Neutrophil (primary cell): ENCODE data around the gene MAP10.
A peak's percentile ranks its signal among the peaks of the same experiment; 100 is the strongest.

Experiments
- H3K27ac ChIP-seq: fragments of 200-600 bp; sonication (generic); 2 replicates; pipeline ENCODE4 v1.5.1; 2016; ENCODE audit warnings: mild to moderate bottlenecking, moderate library complexity
- H3K27me3 ChIP-seq: fragments of 200-600 bp; sonication (generic); 2 replicates; pipeline ENCODE4 v1.6.0; 2016; ENCODE audit warnings: mild to moderate bottlenecking
- H3K36me3 ChIP-seq: fragments of 200-600 bp; sonication (generic); 2 replicates; pipeline ENCODE4 v1.5.1; 2017
- H3K4me1 ChIP-seq, 2 experiments: fragments of 200-600 bp in 1 of 2; sonication (generic) in 1 of 2; 1 replicate in 1 of 2; 2 replicates in 1 of 2; pipeline versions ENCODE4 v1.5.1 to v1.6.1; 2013 to 2016; ENCODE audit warnings: low read depth in 1 of 2, low read length in 1 of 2, mild to moderate bottlenecking in 1 of 2, moderate library complexity in 1 of 2; ENCODE audit not compliant: control insufficient read depth in 1 of 2, insufficient read depth in 1 of 2
- H3K4me3 ChIP-seq, 2 experiments: fragments of 200-600 bp in 1 of 2; sonication (generic) in 1 of 2; 1 replicate in 1 of 2; 2 replicates in 1 of 2; pipeline ENCODE4 v1.5.1; 2013 to 2016; ENCODE audit warnings: low read depth in 1 of 2, low read length in 1 of 2, mild to moderate bottlenecking in 1 of 2, moderate library complexity in 1 of 2
- H3K9me3 ChIP-seq: fragments of 200-600 bp; sonication (generic); 2 replicates; pipeline ENCODE4 v1.5.1; 2016
- CTCF ChIP-seq: fragments of 200-600 bp; sonication (generic); IDR thresholded peaks from 2 replicates; pipeline ENCODE4 v1.5.1; 2016; ENCODE audit warnings: antibody characterized with exemption

The MAP10 gene

GRCh38 chr1:232798920-232799319 is 6.3 kb upstream of the MAP10 start:
- no peak for TF ChIP-seq CTCF
- Histone ChIP-seq H3K27ac (no peak overlapping the region), H3K4me3 (no peak overlapping the region), H3K9me3 (no peaks in the 10 kb centered on the region), H3K27me3 (no peaks in the 10 kb centered on the region), H3K36me3 (no peaks in the 10 kb centered on the region), H3K4me1 (no peaks in the 10 kb centered on the region)

- Histone ChIP-seq H3K36me3 (no peaks in the 10 kb centered on the region), H3K4me3 (peak overlapping the region; percentile 71 to 72), H3K9me3 (no peaks in the 10 kb centered on the region), H3K27ac (peak overlapping the region; percentile 75), H3K27me3 (no peaks in the 10 kb centered on the region), H3K4me1 (peaks cover 6 to 12% of the 10 kb centered on the region in 2 experiments)
- no peak for TF ChIP-seq CTCF
These were observed 932 bp downstream of the MAP10 start for GRCh38 chr1:232806186-232806510.

DNA sequence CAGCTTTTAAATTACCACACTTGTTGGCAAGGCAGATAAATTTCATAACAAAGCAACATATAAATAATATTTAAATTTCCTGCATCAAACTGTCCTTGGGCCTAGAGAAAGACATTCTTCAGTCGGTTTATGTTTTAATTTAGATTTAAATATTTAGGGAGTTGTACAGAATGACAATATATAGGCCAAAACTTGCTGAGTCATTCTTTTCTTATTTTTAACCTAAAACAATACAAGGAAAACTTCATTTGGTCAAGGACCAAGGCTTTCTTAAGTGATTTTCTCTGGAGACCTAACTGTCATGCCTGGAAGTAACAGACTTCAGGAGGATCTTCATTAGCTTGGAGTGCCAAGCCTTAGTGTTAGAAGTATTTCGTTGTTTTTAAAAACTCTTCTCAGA is 5.6 kb downstream of the MAP10 start:
- H3K9me3 ChIP-seq, result no peaks in the 10 kb centered on the region
- no peak overlapping the region for H3K27ac ChIP-seq
- no peak overlapping the region for H3K4me3 ChIP-seq
- H3K36me3 ChIP-seq, result no peaks in the 10 kb centered on the region
- no peaks in the 10 kb centered on the region for H3K27me3 ChIP-seq
- peaks cover 0 to 3% of the 10 kb centered on the region in 2 experiments for H3K4me1 ChIP-seq
- no peak for TF ChIP-seq CTCF

- TF ChIP-seq CTCF, result no peak
- Histone ChIP-seq H3K9me3 (no peaks in the 10 kb centered on the region), H3K27ac (no peak overlapping the region), H3K4me3 (no peak overlapping the region), H3K36me3 (no peaks in the 10 kb centered on the region), H3K4me1 (no peaks in the 10 kb centered on the region), H3K27me3 (no peaks in the 10 kb centered on the region)
These were observed 7.3 kb downstream of the MAP10 start for GRCh38 chr1:232812560-232812959.

GRCh38 chr1:232813097-232813496 is 7.9 kb downstream of the MAP10 start:
- H3K9me3 ChIP-seq, result no peaks in the 10 kb centered on the region
- H3K27ac ChIP-seq, result no peak overlapping the region
- no peaks in the 10 kb centered on the region for H3K36me3 ChIP-seq
- no peak for TF ChIP-seq CTCF
- no peaks in the 10 kb centered on the region for H3K27me3 ChIP-seq
- no peak overlapping the region for H3K4me3 ChIP-seq
- no peaks in the 10 kb centered on the region for H3K4me1 ChIP-seq

DNA sequence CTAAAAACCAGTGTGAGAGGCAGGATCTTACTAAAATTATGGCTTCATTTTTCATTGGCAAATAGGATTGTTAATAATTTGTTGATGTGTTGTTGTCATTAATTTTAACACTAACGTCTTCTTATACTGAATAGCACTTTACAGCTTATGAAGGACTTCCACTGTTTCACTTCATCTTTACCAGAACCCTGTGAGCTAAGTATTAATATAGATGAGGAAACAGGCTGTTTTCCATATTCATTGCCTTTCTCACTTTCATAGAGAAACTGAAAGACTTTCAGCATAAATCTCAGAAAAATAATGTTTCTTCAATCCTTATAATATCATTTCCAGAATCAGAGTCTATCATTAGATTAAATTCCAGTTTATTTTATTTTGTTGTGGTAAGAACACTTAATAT is 8.5 kb downstream of the MAP10 start:
- Histone ChIP-seq H3K4me3 (no peak overlapping the region), H3K36me3 (no peaks in the 10 kb centered on the region), H3K27ac (no peak overlapping the region), H3K4me1 (no peaks in the 10 kb centered on the region), H3K9me3 (no peaks in the 10 kb centered on the region), H3K27me3 (no peaks in the 10 kb centered on the region)
- TF ChIP-seq CTCF, result no peak
